ENCODE data around the gene IRF8. TPM values are rescaled to one million over a fixed set of nuclear protein-coding genes. Genes with fewer than 3 reads are reported as not detected.

The IRF8 gene
- total and polyA plus RNA-seq, 10 donors = 103 to 329 (median 252) TPM

DNA sequence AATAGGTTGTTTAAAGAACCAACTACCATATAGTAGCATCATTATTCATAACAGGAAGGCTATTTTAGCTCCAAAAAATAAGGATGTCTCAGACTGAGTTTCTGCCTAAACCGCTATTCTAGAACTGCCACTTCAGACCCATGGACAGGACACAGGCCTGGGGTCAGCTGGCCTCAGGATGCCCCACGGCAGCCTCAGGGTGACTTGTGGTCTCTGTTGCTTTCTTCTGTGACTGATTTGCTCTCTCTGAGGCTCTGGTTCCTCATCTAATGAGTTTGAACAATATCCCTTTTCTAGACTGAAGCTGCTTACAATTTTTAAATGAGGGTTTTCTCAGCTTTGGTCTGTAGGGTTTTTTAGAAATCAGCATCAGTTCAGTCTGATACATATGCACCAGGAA, 31.8 kb upstream of the IRF8 start:
- H3K36me3 ChIP-seq = no peaks in the 10 kb centered on the region
- WGBS, 5 donors = 61 to 83% (median 75%) methylated on average over 2 of the region's 2 CpGs
- H3K9me3 ChIP-seq = no peaks in the 10 kb centered on the region
- H3K4me1 ChIP-seq = peaks cover 7 to 51% (median 25%) of the 10 kb centered on the region in 6 donors
- DNase-seq = no peak
- H3K27me3 ChIP-seq (replicated peaks in 1 of 7) = no peaks in the 10 kb centered on the region
- intact Hi-C loops (cut with DNase I; ENCODE audit: low total_unique reads) = no loop called here
- TF ChIP-seq CTCF (IDR thresholded peaks at IDR 0.05 in 8 of 11, conservative IDR thresholded peaks at IDR 0.05 in 3 of 11) (no peak), POLR2A (IDR thresholded peaks at IDR 0.05) (no peak), POLR2AphosphoS5 (IDR thresholded peaks at IDR 0.05) (no peak)
- H3K27ac ChIP-seq = peak overlapping the region in 4 of 8 donors; percentile 10 to 36 (median 25)
- no peak overlapping the region for H3K4me3 ChIP-seq

DNA sequence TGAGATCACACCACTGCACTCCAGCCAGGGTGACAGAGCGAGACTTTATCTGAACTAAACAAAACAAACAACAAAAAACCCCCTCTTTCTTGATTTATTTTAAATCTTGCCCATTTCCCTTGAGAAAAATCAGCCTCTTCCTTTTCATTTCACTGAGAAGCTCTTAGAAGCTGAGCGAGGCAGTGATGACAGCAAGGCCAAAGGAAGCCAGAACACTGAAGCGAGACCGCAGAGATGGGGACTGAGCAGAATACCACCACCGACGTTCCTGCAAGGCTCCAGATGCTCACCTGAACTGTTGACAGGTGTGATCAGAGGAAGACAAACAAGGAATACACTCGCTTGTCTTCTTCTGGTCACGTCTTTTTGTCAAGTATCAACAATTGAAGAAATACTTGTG, 30.5 kb upstream of the IRF8 start:
- H3K36me3 ChIP-seq = no peaks in the 10 kb centered on the region
- H3K9me3 ChIP-seq = no peaks in the 10 kb centered on the region
- H3K27ac ChIP-seq = peak overlapping the region in 4 of 8 donors; percentile 12 to 80 (median 44)
- TF ChIP-seq POLR2A (IDR thresholded peaks at IDR 0.05) (no peak), POLR2AphosphoS5 (IDR thresholded peaks at IDR 0.05) (peak in 1 of 3 donors; percentile 41)
- H3K4me3 ChIP-seq = no peak overlapping the region
- no peaks in the 10 kb centered on the region for H3K27me3 ChIP-seq (replicated peaks in 1 of 7)
- DNase-seq = no peak
- peaks cover 7 to 63% (median 28%) of the 10 kb centered on the region in 6 donors for H3K4me1 ChIP-seq
- WGBS, 5 donors = 64 to 78% (median 71%) methylated on average over 8 of the region's 8 CpGs
- intact Hi-C loops (cut with DNase I; ENCODE audit: low total_unique reads) = no loop called here

GRCh38 chr16:85869206-85869605, 29.8 kb upstream of the IRF8 start:
- no peak for DNase-seq
- no peaks in the 10 kb centered on the region for H3K36me3 ChIP-seq
- intact Hi-C loops (cut with DNase I; ENCODE audit: low total_unique reads) = no loop called here
- no peaks in the 10 kb centered on the region for H3K27me3 ChIP-seq (replicated peaks in 1 of 7)
- H3K4me3 ChIP-seq = no peak overlapping the region
- H3K27ac ChIP-seq = peak overlapping the region in 4 of 8 donors; percentile 12 to 80 (median 44)
- peaks cover 7 to 70% (median 28%) of the 10 kb centered on the region in 6 donors for H3K4me1 ChIP-seq
- H3K9me3 ChIP-seq = no peaks in the 10 kb centered on the region
- TF ChIP-seq CTCF (IDR thresholded peaks at IDR 0.05 in 8 of 11, conservative IDR thresholded peaks at IDR 0.05 in 3 of 11) (no peak), POLR2AphosphoS5 (IDR thresholded peaks at IDR 0.05) (no peak), POLR2A (IDR thresholded peaks at IDR 0.05) (no peak)

DNA sequence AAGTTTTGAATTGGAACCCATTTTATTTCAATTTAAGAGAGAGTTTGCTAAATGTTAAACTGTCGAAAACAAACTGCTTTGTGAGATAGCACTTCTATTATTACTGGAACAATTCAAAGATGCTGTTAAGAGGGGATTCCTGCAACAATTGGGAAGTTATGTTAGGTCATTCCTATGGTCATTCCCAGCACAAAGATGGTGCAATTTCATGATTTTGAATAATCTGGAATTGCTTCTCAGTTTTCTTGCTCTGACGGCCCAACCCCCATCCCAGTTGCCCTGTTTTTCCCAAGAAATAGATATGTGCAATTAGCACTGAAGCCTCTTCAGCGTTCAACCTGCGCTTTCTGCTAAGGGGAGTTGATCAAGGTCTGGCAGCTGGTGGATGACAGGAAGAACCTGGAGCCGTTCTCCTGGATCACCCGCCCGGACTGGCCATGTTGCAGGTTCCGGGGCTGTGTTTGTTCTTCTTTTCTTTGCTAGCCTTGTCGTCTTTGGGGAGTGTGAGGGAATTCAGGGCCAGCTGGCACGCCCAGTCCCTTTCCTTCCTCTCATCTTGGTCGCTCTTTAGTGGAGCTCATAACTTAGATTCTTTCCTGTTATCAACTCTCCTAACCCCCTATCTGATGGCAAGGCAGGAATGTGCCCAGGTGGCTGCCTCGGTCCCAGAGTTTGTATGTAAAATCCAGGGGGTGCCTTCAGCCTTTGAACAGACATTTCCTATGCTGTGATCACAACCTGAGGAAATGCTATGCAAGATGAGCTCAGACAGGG, 29.0 kb upstream of the IRF8 start:
- Histone ChIP-seq H3K27ac (peak overlapping the region in 6 of 8 donors; percentile 21 to 80 (median 58)), H3K4me1 (peaks cover 7 to 70% (median 28%) of the 10 kb centered on the region in 6 donors), H3K9me3 (no peaks in the 10 kb centered on the region), H3K4me3 (no peak overlapping the region), H3K27me3 (replicated peaks in 1 of 7) (no peaks in the 10 kb centered on the region), H3K36me3 (no peaks in the 10 kb centered on the region)
- peak; percentile 64 for DNase-seq
- WGBS, 5 donors = 32 to 40% (median 33%) methylated on average over 12 of the region's 12 CpGs
- TF ChIP-seq POLR2A (IDR thresholded peaks at IDR 0.05) = no peak
- TF ChIP-seq CTCF (IDR thresholded peaks at IDR 0.05 in 8 of 11, conservative IDR thresholded peaks at IDR 0.05 in 3 of 11) = no peak
- TF ChIP-seq POLR2AphosphoS5 (IDR thresholded peaks at IDR 0.05) = no peak
- intact Hi-C loops (cut with DNase I; ENCODE audit: low total_unique reads) = no loop called here
